ENCODE data around the gene SLC2A10.
"Not testable (repeated sequence)": the region's sequence is repeated elsewhere in the genome, so short reads cannot be mapped to it uniquely, and the experiment has no call there.

SLC2A10 gene

DNA sequence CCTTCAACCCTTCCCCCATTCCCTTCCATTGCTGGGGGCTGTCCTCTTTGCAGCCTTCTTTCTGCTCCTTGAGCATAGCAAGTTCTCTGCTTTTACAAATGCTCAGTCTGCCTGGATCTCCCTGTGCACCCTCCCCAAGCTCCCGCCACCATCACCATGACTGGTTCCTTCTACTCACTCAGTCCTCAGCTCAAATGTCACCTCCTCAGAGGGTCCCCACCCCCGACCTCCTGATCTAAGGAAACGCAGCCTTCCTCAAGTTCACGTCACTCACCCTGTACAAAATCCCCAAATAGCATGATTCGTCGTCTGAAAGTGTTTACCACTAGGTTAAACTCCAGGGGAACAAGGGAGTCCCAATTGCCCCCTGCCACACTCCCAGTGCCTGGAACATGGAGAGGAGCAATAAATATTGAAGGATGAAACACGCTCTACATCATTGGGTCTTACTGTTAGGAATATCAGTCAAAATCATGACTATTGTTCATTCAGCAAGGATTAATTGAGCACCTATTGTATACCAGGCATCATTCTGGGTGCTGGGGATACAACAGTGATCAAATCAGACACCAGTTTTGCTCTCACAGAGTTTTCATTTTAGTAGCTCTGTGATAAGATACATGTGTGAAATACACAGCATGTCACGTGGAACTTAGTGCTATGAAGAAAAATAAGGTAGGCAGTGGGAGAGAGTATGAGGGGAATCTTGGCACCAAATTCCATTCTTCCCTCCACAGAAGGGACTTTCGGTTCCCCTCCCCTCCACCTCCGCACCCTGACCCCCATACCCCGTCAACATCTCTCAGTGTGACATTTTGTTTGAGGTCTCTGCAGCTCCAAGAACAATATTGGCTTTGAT, 35.8 kb upstream of the SLC2A10 start:
- TF ChIP-seq, protein P1, sequence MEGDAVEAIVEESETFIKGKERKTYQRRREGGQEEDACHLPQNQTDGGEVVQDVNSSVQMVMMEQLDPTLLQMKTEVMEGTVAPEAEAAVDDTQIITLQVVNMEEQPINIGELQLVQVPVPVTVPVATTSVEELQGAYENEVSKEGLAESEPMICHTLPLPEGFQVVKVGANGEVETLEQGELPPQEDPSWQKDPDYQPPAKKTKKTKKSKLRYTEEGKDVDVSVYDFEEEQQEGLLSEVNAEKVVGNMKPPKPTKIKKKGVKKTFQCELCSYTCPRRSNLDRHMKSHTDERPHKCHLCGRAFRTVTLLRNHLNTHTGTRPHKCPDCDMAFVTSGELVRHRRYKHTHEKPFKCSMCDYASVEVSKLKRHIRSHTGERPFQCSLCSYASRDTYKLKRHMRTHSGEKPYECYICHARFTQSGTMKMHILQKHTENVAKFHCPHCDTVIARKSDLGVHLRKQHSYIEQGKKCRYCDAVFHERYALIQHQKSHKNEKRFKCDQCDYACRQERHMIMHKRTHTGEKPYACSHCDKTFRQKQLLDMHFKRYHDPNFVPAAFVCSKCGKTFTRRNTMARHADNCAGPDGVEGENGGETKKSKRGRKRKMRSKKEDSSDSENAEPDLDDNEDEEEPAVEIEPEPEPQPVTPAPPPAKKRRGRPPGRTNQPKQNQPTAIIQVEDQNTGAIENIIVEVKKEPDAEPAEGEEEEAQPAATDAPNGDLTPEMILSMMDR (IDR thresholded peaks at IDR 0.05; ENCODE audit: control insufficient read depth, extremely low read depth, insufficient read depth), result no peak
- no peak overlapping the region for H3K4me3 ChIP-seq (ENCODE audit: low read depth, low read length)
- DNase-seq (ENCODE audit: low read depth), result no peak

DNA sequence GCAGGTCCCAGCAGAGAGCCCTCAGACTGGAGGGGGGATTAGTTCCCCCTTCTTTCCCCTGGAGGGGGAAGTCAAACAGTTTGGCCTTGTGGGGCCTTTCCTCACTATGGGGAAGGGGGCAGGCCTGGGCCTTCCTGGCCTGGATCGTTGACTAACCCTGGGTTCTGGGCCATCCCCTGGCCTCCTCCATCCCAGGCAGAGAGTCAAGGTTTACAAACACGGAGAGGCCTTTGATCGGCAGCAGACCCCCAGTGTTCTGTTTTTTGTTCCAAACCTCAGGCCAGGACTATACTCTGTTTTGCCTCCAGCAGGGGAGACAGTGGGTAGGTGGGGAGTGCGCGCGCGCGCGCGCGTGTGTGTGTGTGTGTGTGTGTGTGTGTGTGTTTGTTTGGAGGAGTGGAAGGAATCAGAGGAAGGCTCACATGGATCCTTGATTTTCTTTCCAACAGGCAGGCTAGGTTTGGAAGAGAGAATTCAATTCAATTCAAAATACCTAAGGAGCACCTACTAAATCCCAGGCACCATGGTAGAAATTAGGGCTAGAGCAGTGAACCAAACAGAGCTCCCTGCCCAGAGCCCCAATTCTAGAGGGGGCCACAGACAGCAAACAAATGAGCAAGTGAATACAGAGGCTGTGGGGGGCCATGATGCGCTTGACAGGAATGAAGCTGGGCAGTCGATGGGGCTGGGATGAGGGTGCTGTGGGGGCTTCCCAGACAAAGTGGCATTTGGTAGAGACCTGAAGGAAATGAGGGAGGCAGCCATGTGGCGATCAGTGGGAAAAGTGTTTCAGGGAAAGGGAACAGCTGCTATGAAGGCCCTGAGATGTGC, 35.0 kb upstream of the SLC2A10 start:
- TF ChIP-seq, protein P1 (IDR thresholded peaks at IDR 0.05; ENCODE audit: control insufficient read depth, extremely low read depth, insufficient read depth), result no peak
- no peak for DNase-seq (ENCODE audit: low read depth)
- H3K4me3 ChIP-seq (ENCODE audit: low read depth, low read length), result no peak overlapping the region

DNA sequence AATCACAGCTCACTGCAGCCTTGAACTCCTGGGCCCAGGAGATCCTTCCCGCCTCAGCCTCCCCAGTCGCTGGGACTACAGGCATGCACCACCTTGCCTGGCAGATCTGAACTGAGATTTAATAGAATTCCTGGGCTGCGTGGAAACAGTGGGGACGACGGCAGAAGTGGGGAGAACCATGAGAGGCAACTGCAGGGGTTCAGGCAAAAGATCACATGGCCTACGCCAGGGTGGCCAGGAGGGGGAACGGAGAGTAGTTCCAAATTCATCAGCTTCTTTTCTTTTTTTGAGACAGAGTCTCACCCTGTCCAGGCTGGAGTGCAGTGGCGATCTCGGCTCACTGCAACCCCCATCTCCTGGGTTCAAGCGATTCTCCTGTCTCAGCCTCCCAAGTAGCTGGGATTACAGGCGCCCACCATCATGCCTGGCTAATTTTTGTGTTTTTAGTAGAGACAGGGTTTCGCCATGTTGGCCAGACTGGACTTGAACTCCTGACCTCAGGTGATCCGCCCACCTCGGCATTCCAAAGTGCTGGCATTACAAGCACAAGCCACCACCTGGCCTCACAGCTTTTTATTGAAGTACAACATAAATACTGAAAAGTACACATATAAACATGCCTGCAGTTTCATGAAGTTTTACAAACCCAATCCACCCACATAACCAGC, 32.7 kb upstream of the SLC2A10 start:
- not testable (repeated sequence) for DNase-seq (ENCODE audit: low read depth); H3K4me3 ChIP-seq (ENCODE audit: low read depth, low read length)

DNA sequence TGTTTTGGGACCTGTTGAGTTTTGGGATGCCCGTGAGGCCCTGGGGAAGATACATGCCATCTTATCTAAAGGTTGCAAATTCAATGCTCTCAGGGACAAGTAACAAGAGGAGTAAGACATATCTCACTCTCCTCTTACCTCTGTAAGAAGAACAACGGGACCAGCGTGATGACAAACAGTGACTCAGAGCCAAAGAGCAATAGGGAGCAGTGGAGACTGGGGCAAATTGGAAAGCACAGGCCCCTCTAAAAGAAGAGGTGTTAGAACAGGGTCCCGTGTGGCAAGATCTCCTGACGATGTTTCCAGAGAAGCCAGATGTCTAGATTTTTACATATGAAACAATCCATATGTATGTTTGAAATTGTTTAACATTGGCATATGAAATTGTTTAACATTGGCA, 31.8 kb upstream of the SLC2A10 start:
- H3K4me3 ChIP-seq (ENCODE audit: low read depth, low read length), result no peak overlapping the region
- DNase-seq (ENCODE audit: low read depth), result no peak
- TF ChIP-seq, protein P1 (IDR thresholded peaks at IDR 0.05; ENCODE audit: control insufficient read depth, extremely low read depth, insufficient read depth), result no peak

DNA sequence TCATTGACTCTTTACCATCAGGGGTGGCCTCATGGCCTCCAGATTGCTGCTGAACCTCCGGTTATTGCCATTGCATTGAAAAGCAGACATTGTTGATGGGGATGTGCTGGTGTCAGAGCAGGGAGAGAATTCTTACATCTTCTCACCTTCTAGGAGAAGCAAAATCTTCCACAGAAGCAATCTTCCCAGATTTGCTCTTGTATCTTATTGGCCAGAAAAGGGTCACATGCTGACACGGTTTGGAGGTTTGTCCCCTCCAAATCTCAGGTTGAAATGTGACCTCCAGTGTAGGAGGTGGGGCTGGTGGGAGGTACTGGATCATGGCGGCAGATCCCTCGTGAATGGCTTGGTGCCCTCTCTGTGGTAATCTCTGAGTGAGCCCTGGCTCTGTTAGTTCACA, 30.9 kb upstream of the SLC2A10 start:
- H3K4me3 ChIP-seq (ENCODE audit: low read depth, low read length), result no peak overlapping the region
- TF ChIP-seq, protein P1 (IDR thresholded peaks at IDR 0.05; ENCODE audit: control insufficient read depth, extremely low read depth, insufficient read depth), result no peak
- DNase-seq (ENCODE audit: low read depth), result no peak

DNA sequence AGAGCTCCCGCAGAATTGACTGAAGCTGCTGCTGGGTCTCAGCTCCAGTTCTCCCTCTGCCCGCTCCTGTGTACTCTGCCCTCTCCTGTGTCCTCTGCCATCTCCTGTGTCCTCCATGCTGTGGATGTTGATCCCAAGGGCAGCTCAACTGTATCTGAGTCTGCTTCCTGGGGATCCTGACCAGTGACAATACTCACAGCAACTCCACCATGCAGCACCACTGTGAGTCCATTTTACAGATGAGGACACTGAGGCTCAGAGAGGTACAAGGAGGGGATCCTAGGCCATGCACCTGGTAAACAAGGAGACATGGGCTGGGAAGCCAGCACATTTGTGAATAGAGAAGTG, 28.8 kb upstream of the SLC2A10 start:
- TF ChIP-seq, protein P1 (IDR thresholded peaks at IDR 0.05; ENCODE audit: control insufficient read depth, extremely low read depth, insufficient read depth), result no peak
- no peak for DNase-seq (ENCODE audit: low read depth)
- H3K4me3 ChIP-seq (ENCODE audit: low read depth, low read length), result no peak overlapping the region

Data from LNCaP clone FGC (cell line).